ENCODE measurements around the gene PPP1R12C. TPM values are rescaled to one million over a fixed set of nuclear protein-coding genes. Genes with fewer than 3 reads are reported as not detected.
"Not testable (repeated sequence)": the region's sequence is repeated elsewhere in the genome, so short reads cannot be mapped to it uniquely, and the experiment has no call there.

The PPP1R12C gene
- total RNA-seq, 1 donor from 2014 or later: 112 TPM

DNA sequence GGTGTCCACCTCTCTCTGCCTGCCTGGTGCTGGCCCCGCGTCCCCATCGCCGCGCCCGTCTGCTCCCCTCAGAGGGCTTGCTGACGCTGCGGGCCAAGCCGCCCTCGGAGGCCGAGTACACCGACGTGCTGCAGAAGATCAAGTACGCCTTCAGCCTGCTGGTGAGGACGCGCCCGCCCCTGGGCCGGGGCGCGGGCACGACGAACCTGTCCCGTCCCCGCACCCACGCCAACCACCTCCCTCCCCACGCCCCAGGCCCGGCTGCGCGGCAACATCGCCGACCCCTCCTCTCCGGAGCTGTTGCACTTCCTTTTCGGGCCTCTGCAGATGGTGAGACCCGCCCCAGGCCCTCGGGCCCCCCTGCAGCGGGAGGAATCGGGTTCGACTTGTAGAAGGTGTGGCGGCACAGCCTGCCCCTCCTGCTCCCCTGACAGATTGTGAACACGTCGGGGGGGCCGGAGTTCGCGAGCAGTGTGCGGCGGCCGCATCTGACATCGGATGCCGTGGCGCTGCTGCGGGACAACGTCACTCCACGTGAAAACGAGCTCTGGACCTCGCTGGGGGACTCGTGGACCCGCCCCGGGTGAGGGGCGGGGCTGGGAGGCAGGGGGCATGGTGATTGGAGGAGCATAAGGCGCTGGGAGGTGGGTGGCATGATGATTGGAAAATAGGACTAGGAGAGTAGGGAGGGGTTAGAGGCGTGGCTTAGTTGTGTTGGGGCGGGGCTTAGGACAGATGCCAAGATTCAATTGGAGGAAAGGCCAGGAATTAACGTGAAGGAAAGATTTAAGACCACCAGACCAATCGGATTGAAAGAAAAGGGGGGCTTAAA lies 35.2 kb downstream of the PPP1R12C start:
- intact Hi-C loops (cut with DNase I): no loop called here
- ATAC-seq (no peak), DNase-seq (ENCODE audit: low spot score) (no peak)

DNA sequence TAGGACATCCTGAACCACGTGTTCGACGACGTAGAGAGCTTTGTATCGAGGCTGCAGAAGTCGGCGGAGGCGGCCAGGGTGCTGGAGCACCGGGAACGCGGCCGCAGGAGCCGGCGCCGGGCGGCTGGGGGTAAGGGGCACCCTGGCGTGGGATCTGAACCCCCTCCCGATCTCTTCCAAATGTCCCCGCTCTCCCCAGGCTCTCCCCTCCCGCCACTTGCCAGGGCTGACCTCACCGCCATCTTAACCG lies 35.7 kb downstream of the PPP1R12C start:
- no peak for ATAC-seq
- intact Hi-C loops (cut with DNase I): no loop called here
- DNase-seq (ENCODE audit: low spot score): no peak

- no peak for DNase-seq (ENCODE audit: low spot score)
- intact Hi-C loops (cut with DNase I): no loop called here
These were observed 36.3 kb downstream of the PPP1R12C start for GRCh38 chr19:55080968-55081769.

DNA sequence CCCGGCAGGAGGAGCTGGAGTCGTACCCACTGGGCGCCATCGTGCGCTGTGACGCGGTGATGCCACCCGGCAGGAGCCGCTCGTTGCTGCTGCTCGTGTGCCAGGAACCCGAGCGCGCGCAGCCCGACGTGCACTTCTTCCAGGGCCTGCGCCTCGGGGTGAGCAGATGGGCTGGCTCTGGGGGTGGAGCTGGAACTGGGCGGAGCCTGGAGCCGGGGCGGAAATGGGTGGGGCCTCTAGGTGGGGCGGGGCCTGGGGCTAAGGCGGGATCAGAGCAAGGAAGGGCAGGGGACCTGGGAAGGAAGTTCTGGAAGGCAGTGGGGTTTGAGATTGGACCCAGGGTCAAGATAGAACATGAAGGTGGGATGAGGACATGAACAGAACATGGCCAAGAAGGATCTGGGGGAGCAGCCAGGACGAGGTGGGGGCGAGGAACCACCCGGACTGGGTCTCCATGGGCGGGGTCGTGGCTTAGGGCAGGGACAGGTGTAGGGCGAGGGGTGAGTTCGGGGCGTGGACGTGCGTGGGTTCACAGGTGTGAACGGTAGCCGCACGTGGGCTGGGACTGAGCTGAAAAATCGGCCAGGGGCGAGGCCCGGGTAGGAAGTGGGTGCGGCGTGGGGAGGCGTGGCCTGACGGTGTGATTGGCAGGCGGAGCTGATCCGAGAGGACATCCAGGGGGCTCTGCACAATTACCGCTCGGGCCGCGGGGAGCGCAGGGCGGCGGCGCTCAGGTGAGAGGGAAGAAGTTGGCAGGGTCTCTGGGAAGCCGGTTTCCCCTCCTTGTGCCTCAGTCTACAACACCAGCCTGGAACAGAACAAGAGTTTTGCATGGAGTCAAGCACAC lies 37.1 kb downstream of the PPP1R12C start:
- DNase-seq (ENCODE audit: low spot score) (no peak), ATAC-seq (peak; percentile 57)
- intact Hi-C loops (cut with DNase I): no loop called here

More at GRCh38 chr19:55080968-55081769, 36.3 kb downstream of the PPP1R12C start:
- peak; percentile 52 for ATAC-seq

GRCh38 chr19:55079400-55080038 lies 37.9 kb downstream of the PPP1R12C start:
- intact Hi-C loops (cut with DNase I): no loop called here
- ATAC-seq: no peak
- DNase-seq (ENCODE audit: low spot score): no peak

DNA sequence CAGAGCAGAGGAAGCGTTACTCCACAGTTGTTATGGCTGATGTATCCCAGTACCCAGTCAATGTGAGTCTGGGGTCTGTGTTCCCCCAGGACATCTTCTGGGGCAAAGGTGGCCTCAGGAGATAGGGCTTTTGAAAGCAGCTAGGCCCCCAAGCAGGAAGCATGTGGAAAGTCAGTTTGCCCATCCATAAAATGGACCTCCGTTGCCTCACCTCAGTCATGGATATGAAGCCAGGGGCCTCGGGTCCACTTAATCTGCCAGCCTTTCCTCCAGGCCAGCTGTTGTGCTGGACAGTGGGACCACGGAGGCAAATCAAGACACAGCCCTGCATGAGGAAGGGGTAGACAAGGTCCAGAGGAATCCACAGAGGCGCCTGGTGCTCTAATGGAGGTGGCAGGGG lies 38.4 kb downstream of the PPP1R12C start:
- intact Hi-C loops (cut with DNase I): no loop called here
- ATAC-seq (no peak), DNase-seq (ENCODE audit: low spot score) (no peak)

DNA sequence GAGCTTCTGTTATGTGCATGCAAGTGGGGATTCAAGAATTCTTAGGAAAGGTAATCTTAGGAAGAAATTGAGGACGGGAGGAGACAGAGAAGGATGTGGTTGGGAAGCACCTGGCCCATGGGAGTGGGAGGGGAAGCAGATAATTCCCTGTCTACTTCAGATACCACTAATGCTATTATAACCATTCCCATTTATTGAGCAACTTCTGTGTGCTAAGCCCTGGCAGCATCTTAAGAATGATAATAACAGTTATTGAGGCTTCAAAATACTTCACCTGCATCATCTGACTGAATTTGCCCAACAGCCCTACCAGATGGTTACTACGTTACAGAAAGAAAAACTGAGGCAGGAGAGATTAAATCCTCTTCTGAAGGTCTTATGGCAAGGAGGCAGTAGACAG lies 40.3 kb downstream of the PPP1R12C start:
- no peak for DNase-seq (ENCODE audit: low spot score)
- ATAC-seq: no peak
- intact Hi-C loops (cut with DNase I): no loop called here

DNA sequence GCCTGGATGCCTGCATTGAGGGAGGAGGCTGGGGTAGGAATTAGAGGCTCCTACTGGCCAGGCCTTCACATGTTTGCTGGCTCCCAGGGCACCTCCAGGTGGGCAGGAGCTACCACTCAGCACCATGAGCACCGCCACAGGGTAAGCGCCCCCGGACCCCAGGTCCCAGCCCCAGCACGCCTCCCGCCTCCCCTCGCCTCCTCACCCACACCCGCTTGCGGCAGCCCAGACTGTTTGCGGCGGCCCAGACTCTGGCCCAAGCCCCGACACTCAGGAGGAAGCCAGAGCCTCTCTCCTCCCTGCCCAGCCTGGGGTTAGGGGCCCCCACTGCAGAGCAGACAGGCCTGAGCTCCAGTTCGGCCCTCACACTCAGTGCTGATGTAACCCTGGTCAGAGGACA lies 41.1 kb downstream of the PPP1R12C start:
- no peak for ATAC-seq
- intact Hi-C loops (cut with DNase I): no loop called here
- no peak for DNase-seq (ENCODE audit: low spot score)

DNA sequence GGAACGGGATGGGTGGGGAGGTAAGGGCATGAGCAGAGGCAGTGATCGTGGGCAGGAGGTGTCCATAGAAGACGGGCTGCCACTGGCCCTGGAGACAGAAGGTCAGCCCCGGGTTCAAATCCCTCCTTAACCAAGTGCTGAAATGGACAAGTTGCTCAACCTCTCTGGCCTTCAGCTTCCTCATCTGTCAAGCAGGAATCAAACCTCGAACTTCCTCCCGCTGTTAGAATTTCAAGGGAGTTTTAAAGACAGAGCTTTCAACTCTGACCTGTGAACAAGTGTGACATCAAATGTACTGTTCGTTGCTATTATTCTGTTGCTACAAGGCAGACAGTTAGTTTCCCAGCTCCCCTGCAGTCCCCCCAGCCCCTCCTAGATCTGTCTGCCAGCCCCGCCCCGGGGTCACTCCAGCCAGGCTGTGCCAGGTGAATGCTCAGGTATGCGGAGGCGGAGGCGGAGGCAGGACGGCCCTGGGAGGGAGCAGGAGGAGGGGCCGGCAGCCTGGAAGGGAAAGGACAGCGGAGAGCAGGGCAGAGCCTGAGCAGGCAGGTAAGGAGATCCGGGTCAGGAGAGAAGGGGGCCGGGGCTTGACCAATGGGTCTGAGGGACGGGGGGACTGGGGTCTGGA lies 42.0 kb downstream of the PPP1R12C start, which contains the start of gene EPS8L1:
TSS of gene EPS8L1 (plus strand) at position 499 of the 628 bp plus-strand sequence. CDS start 576 bp downstream, outside the sequence.
- intact Hi-C loops (cut with DNase I): no loop called here
- DNase-seq (ENCODE audit: low spot score) (no peak), ATAC-seq (no peak)

DNA sequence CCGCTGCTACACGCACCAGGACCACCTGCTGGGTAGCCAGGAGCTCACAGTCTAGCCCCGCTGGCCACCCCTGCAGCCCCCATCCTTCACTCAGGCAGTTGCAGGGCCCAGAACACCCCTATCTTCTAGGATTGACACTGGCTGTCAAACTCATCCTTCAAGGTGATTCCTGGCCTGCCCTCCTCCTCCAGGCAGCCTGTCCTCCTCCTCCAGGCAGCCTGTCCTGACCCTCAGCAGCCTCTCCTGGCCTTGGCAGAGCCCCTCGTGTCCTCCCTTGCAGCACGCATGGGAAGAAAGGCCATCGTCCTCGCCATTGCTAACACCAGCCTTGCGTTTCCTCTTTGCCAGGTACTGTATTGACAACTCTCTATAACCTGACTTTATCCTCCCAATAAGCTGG lies 45.5 kb downstream of the PPP1R12C start:
- ATAC-seq: no peak

DNA sequence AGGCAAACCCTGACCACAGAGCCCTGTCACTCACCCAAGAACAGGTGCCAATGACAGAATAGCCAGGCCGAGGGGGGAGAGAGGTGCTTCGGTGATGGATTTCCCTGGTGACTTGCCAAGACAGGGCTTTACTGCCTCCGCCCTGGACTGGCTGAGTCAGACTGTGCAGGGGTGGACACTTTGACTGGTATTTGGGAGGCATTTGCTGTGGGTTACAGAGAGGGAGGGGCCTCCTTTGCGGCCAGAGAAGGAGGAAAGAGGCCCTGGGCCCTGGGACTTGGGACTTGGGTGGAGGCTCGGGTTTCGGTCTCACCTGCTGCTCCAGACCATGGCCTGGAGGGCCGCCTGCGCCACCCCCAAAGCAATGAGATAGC lies 46.3 kb downstream of the PPP1R12C start:
- intact Hi-C loops (cut with DNase I): no loop called here
- ATAC-seq (no peak), DNase-seq (ENCODE audit: low spot score) (no peak)

More for the DNA sequence above, 45.5 kb downstream of the PPP1R12C start:
- intact Hi-C loops (cut with DNase I): no loop called here
- DNase-seq (ENCODE audit: low spot score): no peak

DNA sequence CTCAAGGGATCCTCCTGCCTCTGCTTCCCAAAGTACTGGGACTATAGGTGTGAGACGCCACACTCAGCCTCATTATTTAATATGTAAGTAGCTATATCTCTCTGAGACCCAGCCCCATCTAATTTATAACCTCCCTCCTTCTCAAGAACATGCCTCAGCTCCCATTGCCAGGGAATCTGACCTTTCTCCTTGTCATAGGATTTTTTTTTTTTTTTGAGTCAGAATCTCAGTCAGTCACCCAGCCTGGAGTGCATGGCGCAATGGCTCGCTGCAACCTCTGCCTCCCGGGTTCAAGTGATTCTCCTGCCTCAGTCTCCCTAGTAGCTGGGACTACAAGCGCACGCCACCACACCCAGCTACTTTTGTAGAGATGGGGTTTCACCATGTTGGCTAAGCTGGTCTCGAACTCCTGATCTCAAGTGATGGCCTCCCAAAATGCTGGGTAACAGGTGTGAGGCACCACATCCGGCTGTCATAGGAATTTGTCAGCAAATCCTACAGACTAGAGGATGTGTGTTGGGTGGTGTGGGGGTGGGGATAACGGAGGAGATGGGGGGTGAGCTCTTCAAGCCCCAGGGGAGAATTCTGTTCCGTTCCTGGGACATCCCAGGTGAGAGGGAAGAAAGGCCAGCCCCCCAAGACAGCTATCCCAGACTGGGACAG lies 46.8 kb downstream of the PPP1R12C start:
- DNase-seq (ENCODE audit: low spot score): no peak
- intact Hi-C loops (cut with DNase I): no loop called here

DNA sequence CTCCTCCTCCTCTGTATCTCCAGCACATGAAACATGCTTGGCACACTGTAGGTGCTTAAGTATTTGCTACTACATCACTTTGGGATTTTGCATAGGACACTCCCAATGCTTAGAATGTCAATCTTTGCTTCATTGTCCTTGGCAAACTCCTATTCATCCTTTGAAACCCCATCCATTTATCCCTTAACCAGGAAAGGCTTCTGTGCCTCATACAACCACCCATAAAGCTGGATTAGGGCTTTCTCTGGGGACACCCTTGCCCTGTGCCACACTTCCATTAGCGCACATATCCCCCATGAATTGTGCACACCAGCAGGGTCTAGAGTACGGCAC lies 47.6 kb downstream of the PPP1R12C start:
- ATAC-seq (no peak), DNase-seq (ENCODE audit: low spot score) (no peak)
- intact Hi-C loops (cut with DNase I): no loop called here

More for the DNA sequence above, 46.8 kb downstream of the PPP1R12C start:
- no peak for ATAC-seq

DNA sequence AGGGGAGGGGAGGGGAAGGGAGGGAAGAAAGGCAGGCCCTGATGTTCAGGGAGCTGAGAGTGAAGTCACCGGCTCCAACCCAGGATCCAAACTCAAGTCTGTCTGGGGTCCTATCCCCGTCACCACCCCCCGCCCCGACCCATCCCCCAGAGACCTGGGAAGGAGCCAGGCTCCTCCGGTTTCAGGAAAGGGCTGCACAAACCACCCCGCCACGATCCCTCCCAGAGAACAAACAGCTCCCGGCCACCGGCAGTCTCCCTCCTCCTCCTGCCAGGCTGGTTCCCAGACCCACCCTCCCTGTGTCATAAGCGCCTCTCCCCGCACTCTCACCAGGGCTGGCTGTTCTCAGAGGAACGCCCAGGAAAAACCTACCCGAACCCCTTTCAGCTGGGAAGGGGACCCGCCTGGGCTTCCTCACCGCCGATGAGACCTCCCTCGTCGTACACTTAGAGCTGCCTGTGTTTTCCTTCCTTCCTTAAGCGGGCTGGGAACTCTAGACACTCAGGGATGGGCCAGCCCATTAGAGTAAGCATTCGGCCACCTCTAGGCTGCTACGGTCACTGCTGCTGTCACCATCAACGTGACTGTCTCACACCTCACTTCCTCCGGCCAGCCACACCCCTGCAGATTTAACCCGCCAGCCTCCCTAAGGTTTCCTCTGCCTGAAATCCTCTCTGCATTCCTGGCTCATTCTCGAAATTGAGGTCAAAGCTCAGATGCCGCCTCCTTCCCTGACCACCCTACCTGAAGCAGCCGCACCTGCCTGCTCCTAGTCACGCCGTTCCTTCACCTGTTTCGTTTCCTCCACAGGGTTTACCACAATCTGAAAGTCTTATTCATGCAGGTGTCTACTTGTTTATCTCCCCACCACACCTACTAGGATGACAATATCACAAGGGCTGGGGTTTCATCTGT lies 48.2 kb downstream of the PPP1R12C start:
- peak; percentile 28 for ATAC-seq
- intact Hi-C loops (cut with DNase I): no loop called here

DNA sequence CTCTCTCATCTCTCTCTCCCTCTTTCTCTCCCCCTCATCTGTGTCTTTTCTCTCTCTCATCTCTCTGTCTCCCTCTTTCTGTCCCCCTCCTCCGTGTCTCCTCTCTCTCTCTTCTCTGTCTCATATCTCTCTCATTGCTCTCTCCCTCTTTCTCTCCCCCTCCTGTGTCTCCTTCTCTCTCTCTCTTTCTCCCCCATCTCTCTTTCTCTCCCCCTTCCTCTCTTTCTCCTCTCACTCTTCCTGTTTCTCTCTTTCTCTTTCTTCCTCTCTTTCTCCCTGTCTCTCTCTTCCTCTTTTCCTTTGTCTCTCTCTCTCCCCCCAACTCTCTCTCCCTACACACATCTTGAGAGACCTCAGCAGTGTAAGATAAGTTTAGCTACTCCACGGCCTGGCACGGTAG lies 49.6 kb downstream of the PPP1R12C start:
- no peak for DNase-seq (ENCODE audit: low spot score)
- intact Hi-C loops (cut with DNase I): no loop called here
- ATAC-seq: no peak

More for the DNA sequence above, 48.2 kb downstream of the PPP1R12C start:
- DNase-seq (ENCODE audit: low spot score): no peak

DNA sequence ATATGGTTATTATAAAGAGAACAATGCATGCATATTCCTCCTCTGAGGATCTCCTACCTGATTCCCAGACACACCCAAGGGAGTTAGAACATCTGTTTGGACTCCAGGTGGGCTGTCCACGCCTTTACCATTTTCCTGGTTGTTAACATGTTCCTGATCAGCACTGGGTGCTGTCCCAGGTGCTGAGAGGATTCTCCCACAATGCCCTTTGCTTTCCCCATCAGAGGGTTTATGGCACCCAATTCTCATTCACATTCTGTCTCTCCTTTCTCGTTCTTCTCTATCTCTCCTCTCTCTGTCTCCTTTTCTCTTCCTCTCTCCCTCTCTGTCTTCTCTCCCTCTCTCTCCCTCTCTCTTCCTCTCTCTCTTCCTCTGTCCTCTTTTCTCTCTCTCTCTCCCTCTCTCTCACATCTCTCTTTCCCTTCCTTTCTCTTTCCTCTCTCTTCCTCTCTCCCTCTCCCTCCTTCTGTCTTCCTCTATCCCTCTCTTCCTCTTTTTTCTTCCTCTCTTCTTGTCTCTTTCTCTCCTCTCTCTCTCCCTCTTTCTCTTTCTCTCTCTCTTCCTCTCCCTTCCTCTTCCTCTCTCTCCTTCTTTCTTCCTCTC lies 51.2 kb downstream of the PPP1R12C start:
- DNase-seq (ENCODE audit: low spot score) (no peak), ATAC-seq (no peak)
- intact Hi-C loops (cut with DNase I): no loop called here

- intact Hi-C loops (cut with DNase I); ATAC-seq; DNase-seq (ENCODE audit: low spot score): not testable (repeated sequence)
These were observed 51.9 kb downstream of the PPP1R12C start for GRCh38 chr19:55065516-55065915.

Data from sciatic nerve (tissue), 2 donors.